Upper lobe of left lung (tissue), 6 donors: ENCODE data around the gene TSC1. TPM values are rescaled to one million over a fixed set of nuclear protein-coding genes. Genes with fewer than 3 reads are reported as not detected.

ENCODE experiments used
- ATAC-seq, 2 donors: fragments of 200-7000 bp; cut with Tn5 transposase; one replicate each; pipeline ENCODE4 v1.9.1; 2022; ENCODE audit warnings: mild to moderate bottlenecking in 2 of 2, moderate library complexity in 2 of 2; ENCODE audit not compliant: low FRiP score in 2 of 2
- DNase-seq, 2 donors: peaks; one replicate each; pipeline ENCODE4 v3.0.0-alpha.2; 2019 to 2020
- H3K27ac ChIP-seq, 4 donors: fragments of 200-600 bp; sonication (generic); one replicate each; pipeline ENCODE4 v1.5.1; 2016 to 2019
- H3K27me3 ChIP-seq, 4 donors: fragments of 200-600 bp; sonication (generic); one replicate each; pipeline ENCODE4 v1.5.1; 2017 to 2019
- H3K36me3 ChIP-seq, 4 donors: fragments of 200-600 bp; sonication (generic); one replicate each; pipeline ENCODE4 v1.5.1; 2016 to 2019
- H3K4me1 ChIP-seq, 4 donors: fragments of 200-600 bp; sonication (generic); one replicate each; pipeline ENCODE4 v1.5.1; 2018 to 2019
- H3K4me3 ChIP-seq, 4 donors: fragments of 200-600 bp; sonication (generic); one replicate each; pipeline ENCODE4 v1.5.1; 2017 to 2019; ENCODE audit warnings: mild to moderate bottlenecking in 2 of 4, moderate library complexity in 1 of 4
- H3K9me3 ChIP-seq, 4 donors: fragments of 200-600 bp; sonication (generic); one replicate each; pipeline ENCODE4 v1.5.1; 2018 to 2019
- CTCF ChIP-seq, 6 experiments: fragments of 450-650 bp in 4 of 6; fragments of 200-600 bp in 2 of 6; sonication (generic) in 2 of 6; IDR thresholded peaks; one replicate each; pipeline ENCODE4 v1.5.1; 2016 to 2019; ENCODE audit warnings: antibody characterized with exemption in 6 of 6
- EP300 ChIP-seq, 4 donors: sonication (generic); formaldehyde crosslinking; IDR thresholded peaks; one replicate each; pipeline ENCODE4 v1.5.1; 2017; ENCODE audit warnings: antibody characterized with exemption in 4 of 4, control low read depth in 2 of 4
- POLR2A ChIP-seq, 4 donors: fragments of 450-650 bp; IDR thresholded peaks; one replicate each; pipeline ENCODE4 v1.5.1; 2016 to 2017; ENCODE audit warnings: antibody characterized with exemption in 4 of 4, mild to moderate bottlenecking in 2 of 4
- POLR2AphosphoS5 ChIP-seq, 2 donors: sonication (generic); formaldehyde crosslinking; IDR thresholded peaks; one replicate each; pipeline ENCODE4 v1.5.1; 2017; ENCODE audit warnings: antibody characterized with exemption in 2 of 2
- WGBS, 2 donors: methylation state at CpG; one replicate each; pipeline ENCODE4 v1.1.5; 2017 to 2018; 5-methylcytosine and 5-hydroxymethylcytosine counted together
- total RNA-seq, 6 donors: library from RNA; depleted of rRNA in 4 of 6; stranded (reverse); fragments of >200 nt in 4 of 6; gene quantifications; one replicate each; pipeline versions ENCODE4 v1.1.0 to v1.2.1, GENCODE V29; 2016 to 2021
- donor health status: DM: no; HTN: no; CAD: no; lungs with moderate emphysema.
- donor health status: DM: no; HTN: yes; CAD: no; lungs with severe emphysema.

TSC1 gene
- total RNA-seq, 6 donors from 2014 or later, result 34.4 to 185 (median 50.0) TPM

- TF ChIP-seq CTCF (IDR thresholded peaks at IDR 0.05) (no peak), POLR2AphosphoS5 (IDR thresholded peaks at IDR 0.05) (no peak), POLR2A (IDR thresholded peaks at IDR 0.05) (no peak), EP300 (IDR thresholded peaks at IDR 0.05) (no peak)
- Histone ChIP-seq H3K4me3 (no peak overlapping the region), H3K36me3 (peaks cover 20 to 81% (median 60%) of the 10 kb centered on the region in 4 donors), H3K9me3 (no peaks in the 10 kb centered on the region), H3K27ac (no peak overlapping the region), H3K4me1 (peaks cover 0 to 31% (median 11%) of the 10 kb centered on the region in 4 donors), H3K27me3 (no peaks in the 10 kb centered on the region)
- ATAC-seq (no peak), DNase-seq (peak in 1 of 2 donors; percentile 11)
- WGBS, 2 donors, result 76 to 85% methylated on average over 6 of the region's 6 CpGs
Observed at GRCh38 chr9:132896906-132897305, 47.5 kb downstream of the TSC1 start.

GRCh38 chr9:132896264-132896663, 48.2 kb downstream of the TSC1 start:
- WGBS, 2 donors, result 80 to 88% methylated on average over 12 to 13 of the region's 13 CpGs
- Histone ChIP-seq H3K9me3 (no peaks in the 10 kb centered on the region), H3K27ac (no peak overlapping the region), H3K36me3 (peaks cover 20 to 79% (median 56%) of the 10 kb centered on the region in 4 donors), H3K27me3 (no peaks in the 10 kb centered on the region), H3K4me1 (peaks cover 0 to 32% (median 11%) of the 10 kb centered on the region in 4 donors), H3K4me3 (no peak overlapping the region)
- TF ChIP-seq EP300 (IDR thresholded peaks at IDR 0.05), result no peak
- no peak for TF ChIP-seq POLR2AphosphoS5 (IDR thresholded peaks at IDR 0.05)
- TF ChIP-seq CTCF (IDR thresholded peaks at IDR 0.05), result no peak
- TF ChIP-seq POLR2A (IDR thresholded peaks at IDR 0.05), result no peak
- ATAC-seq (no peak), DNase-seq (peak; percentile 38 to 42)

GRCh38 chr9:132894862-132895835, 49.3 kb downstream of the TSC1 start:
- DNase-seq, result peak in 1 of 2 donors; percentile 54
- peak in 1 of 2 donors; percentile 70 for ATAC-seq
- H3K27ac ChIP-seq, result peak overlapping the region in 2 of 4 donors; percentile 1 to 31
- peaks cover 0 to 32% (median 11%) of the 10 kb centered on the region in 4 donors for H3K4me1 ChIP-seq
- no peaks in the 10 kb centered on the region for H3K9me3 ChIP-seq
- no peaks in the 10 kb centered on the region for H3K27me3 ChIP-seq
- no peak for TF ChIP-seq EP300 (IDR thresholded peaks at IDR 0.05)
- no peak overlapping the region for H3K4me3 ChIP-seq
- WGBS, 2 donors, result 66 to 67% methylated on average over 9 of the region's 9 CpGs
- H3K36me3 ChIP-seq, result peaks cover 16 to 68% (median 45%) of the 10 kb centered on the region in 4 donors

- ATAC-seq (no peak), DNase-seq (peak in 1 of 2 donors; percentile 77)
Observed at GRCh38 chr9:132894346-132894745, 50.1 kb downstream of the TSC1 start.

More at GRCh38 chr9:132894346-132894745, 50.1 kb downstream of the TSC1 start:
- no peaks in the 10 kb centered on the region for H3K27me3 ChIP-seq
- H3K27ac ChIP-seq, result peak overlapping the region in 1 of 4 donors; percentile 1
- no peaks in the 10 kb centered on the region for H3K9me3 ChIP-seq
- TF ChIP-seq CTCF (IDR thresholded peaks at IDR 0.05) (no peak), POLR2AphosphoS5 (IDR thresholded peaks at IDR 0.05) (no peak), EP300 (IDR thresholded peaks at IDR 0.05) (no peak), POLR2A (IDR thresholded peaks at IDR 0.05) (no peak)
- peaks cover 16 to 60% (median 37%) of the 10 kb centered on the region in 4 donors for H3K36me3 ChIP-seq
- H3K4me3 ChIP-seq, result no peak overlapping the region
- H3K4me1 ChIP-seq, result peaks cover 0 to 32% (median 11%) of the 10 kb centered on the region in 4 donors
- 65 to 76% methylated on average over 5 of the region's 5 CpGs for WGBS, 2 donors
